C4-2B (cell line): ENCODE results near the gene RHPN2.

Experiments
- CTCF ChIP-seq: fragments of 450-650 bp; conservative IDR thresholded peaks from 2 replicates; pipeline ENCODE4 v1.5.1; 2017; ENCODE audit warnings: mild to moderate bottlenecking
- ZFX ChIP-seq: fragments of 450-650 bp; IDR thresholded peaks from 2 replicates; pipeline ENCODE4 v1.6.1; 2017

DNA sequence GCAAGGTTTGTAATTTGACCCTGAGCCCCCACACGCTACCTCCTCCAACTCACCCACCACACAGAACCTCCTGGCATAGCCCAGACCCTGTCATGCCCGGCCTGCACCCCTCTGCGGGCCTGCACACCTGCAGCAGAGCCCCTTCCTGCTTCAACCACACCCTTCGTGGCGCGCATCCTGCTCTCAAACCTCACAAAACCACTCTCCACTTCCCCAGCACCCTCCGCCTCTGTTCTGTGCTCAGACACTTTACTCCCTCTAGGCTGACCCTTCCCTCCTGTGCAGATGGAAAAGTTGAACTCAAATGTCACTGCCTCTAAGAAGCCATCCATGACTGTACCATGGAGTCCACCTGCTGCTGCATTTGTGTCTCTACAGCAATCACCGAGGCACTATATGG lies 64.2 kb downstream of the RHPN2 start:
- TF ChIP-seq CTCF (no peak), ZFX (no peak)
